ENCODE results near the gene SH3RF1. TPM values are rescaled to one million over a fixed set of nuclear protein-coding genes. Genes with fewer than 3 reads are reported as not detected.

Gene SH3RF1
- total RNA-seq, 1 donor from 2014 or later, result 33.8 TPM

GRCh38 chr4:169210504-169211118 is 60.1 kb downstream of the SH3RF1 start:
- ATAC-seq (peak; percentile 27), DNase-seq (no peak)
- H3K4me1 ChIP-seq, result no peaks in the 10 kb centered on the region
- H3K36me3 ChIP-seq, result no peaks in the 10 kb centered on the region
- no peaks in the 10 kb centered on the region for H3K27me3 ChIP-seq
- H3K4me3 ChIP-seq, result no peak overlapping the region
- TF ChIP-seq, protein P1, sequence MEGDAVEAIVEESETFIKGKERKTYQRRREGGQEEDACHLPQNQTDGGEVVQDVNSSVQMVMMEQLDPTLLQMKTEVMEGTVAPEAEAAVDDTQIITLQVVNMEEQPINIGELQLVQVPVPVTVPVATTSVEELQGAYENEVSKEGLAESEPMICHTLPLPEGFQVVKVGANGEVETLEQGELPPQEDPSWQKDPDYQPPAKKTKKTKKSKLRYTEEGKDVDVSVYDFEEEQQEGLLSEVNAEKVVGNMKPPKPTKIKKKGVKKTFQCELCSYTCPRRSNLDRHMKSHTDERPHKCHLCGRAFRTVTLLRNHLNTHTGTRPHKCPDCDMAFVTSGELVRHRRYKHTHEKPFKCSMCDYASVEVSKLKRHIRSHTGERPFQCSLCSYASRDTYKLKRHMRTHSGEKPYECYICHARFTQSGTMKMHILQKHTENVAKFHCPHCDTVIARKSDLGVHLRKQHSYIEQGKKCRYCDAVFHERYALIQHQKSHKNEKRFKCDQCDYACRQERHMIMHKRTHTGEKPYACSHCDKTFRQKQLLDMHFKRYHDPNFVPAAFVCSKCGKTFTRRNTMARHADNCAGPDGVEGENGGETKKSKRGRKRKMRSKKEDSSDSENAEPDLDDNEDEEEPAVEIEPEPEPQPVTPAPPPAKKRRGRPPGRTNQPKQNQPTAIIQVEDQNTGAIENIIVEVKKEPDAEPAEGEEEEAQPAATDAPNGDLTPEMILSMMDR (IDR thresholded peaks at IDR 0.05), result no peak
- intact Hi-C loops (cut with DNase I), result no loop called here
- H3K9me3 ChIP-seq, result no peaks in the 10 kb centered on the region
- no peak overlapping the region for H3K27ac ChIP-seq

- no peak for DNase-seq
- Histone ChIP-seq H3K27ac (no peak overlapping the region), H3K36me3 (no peaks in the 10 kb centered on the region), H3K4me1 (no peaks in the 10 kb centered on the region), H3K9me3 (no peaks in the 10 kb centered on the region), H3K27me3 (no peaks in the 10 kb centered on the region), H3K4me3 (no peak overlapping the region)
- TF ChIP-seq, protein P1 (IDR thresholded peaks at IDR 0.05), result no peak
- intact Hi-C loops (cut with DNase I), result no loop called here
- ATAC-seq, result no peak
These were observed 61.3 kb downstream of the SH3RF1 start for GRCh38 chr4:169209388-169209883.

DNA sequence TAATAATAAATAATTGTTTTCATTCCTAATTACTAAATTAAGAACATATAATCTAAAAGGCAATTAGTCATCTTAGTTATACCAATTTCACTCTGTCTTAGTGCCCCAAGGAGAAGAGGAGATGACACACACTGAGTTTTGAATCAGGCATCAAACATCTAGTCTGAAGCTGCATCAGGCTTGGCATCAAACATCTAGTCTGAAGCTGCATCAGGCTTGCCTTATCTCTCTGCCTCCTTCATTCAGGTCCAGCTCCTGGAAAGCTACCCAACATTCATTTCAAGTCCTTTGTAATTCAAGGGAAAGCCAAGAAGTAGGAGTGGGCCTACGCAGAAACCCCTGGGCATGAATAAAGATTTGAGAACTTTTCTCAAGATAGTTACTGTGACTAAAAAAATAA is 62.2 kb downstream of the SH3RF1 start:
- Histone ChIP-seq H3K36me3 (no peaks in the 10 kb centered on the region), H3K9me3 (no peaks in the 10 kb centered on the region), H3K4me3 (no peak overlapping the region), H3K4me1 (peaks cover 7% of the 10 kb centered on the region), H3K27ac (no peak overlapping the region), H3K27me3 (no peaks in the 10 kb centered on the region)
- TF ChIP-seq, protein P1 (IDR thresholded peaks at IDR 0.05), result no peak
- intact Hi-C loops (cut with DNase I), result no loop called here
- no peak for ATAC-seq
- no peak for DNase-seq

DNA sequence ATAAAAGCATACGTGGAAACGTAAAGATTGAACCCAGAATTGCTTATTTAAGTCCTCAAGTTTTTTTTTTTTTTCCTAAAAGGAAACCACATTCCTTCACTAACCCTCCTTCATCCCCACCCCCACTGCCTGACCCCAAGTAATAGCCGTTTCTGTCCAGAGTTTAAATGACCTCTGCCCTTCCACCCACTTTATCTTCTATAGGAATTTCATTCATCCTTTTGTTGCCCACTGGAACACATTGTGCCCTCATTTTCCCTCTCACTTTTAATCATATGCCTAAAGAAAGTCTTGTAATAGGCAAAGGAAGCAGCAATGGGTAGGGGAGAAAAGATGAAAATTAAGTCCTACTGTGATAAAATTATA is 62.7 kb downstream of the SH3RF1 start:
- no peak overlapping the region for H3K4me3 ChIP-seq
- DNase-seq (no peak), ATAC-seq (no peak)
- H3K9me3 ChIP-seq, result no peaks in the 10 kb centered on the region
- TF ChIP-seq, protein P1 (IDR thresholded peaks at IDR 0.05), result no peak
- no peak overlapping the region for H3K27ac ChIP-seq
- no peaks in the 10 kb centered on the region for H3K27me3 ChIP-seq
- H3K4me1 ChIP-seq, result peaks cover 7% of the 10 kb centered on the region
- H3K36me3 ChIP-seq, result no peaks in the 10 kb centered on the region
- intact Hi-C loops (cut with DNase I), result no loop called here

- Histone ChIP-seq H3K27ac (no peak overlapping the region), H3K4me1 (peaks cover 8% of the 10 kb centered on the region), H3K36me3 (no peaks in the 10 kb centered on the region), H3K4me3 (no peak overlapping the region), H3K27me3 (no peaks in the 10 kb centered on the region), H3K9me3 (no peaks in the 10 kb centered on the region)
- intact Hi-C loops (cut with DNase I), result no loop called here
- no peak for DNase-seq
- no peak for ATAC-seq
- TF ChIP-seq, protein P1 (IDR thresholded peaks at IDR 0.05), result no peak
These were observed 63.2 kb downstream of the SH3RF1 start for GRCh38 chr4:169207436-169208089.

All from upper lobe of right lung (tissue), 1 donor.